ENCODE data around the gene C1QA.

GRCh38 chr1:22597996-22598395, 38.4 kb upstream of the C1QA start:
- TF ChIP-seq MAX (IDR thresholded peaks at IDR 0.05; ENCODE audit: low read depth, low read length) = no peak
- TF ChIP-seq CTCF (IDR thresholded peaks at IDR 0.05; ENCODE audit: low read depth, low read length) = no peak

Measured in NB4 (cell line).